ENCODE measurements around the gene SHROOM3. TPM values are rescaled to one million over a fixed set of nuclear protein-coding genes. Genes with fewer than 3 reads are reported as not detected.

Gene SHROOM3
- total RNA-seq, 2 donors from 2014 or later: 56.7 to 96.0 TPM

GRCh38 chr4:76543378-76543777 lies 108.3 kb downstream of the SHROOM3 start:
- intact Hi-C loops (cut with DNase I): no loop called here
- Histone ChIP-seq H3K4me1 (peaks cover 20% of the 10 kb centered on the region), H3K36me3 (replicated peaks in 1 of 2; ENCODE audit: insufficient read depth in 1 of 2, low read depth in 2 of 2) (no peaks in the 10 kb centered on the region), H3K4me3 (no peak overlapping the region), H3K27ac (no peak overlapping the region), H3K27me3 (no peaks in the 10 kb centered on the region), H3K9me3 (no peaks in the 10 kb centered on the region)
- TF ChIP-seq CTCF (IDR thresholded peaks at IDR 0.05) (no peak), POLR2A (IDR thresholded peaks at IDR 0.05) (no peak)
- no peak for ATAC-seq
- no peak for DNase-seq
- WGBS, 2 donors: 84 to 86% methylated on average over 5 of the region's 5 CpGs

GRCh38 chr4:76544725-76545124 lies 109.7 kb downstream of the SHROOM3 start:
- no peak overlapping the region for H3K27ac ChIP-seq
- TF ChIP-seq POLR2A (IDR thresholded peaks at IDR 0.05): no peak
- no peak for TF ChIP-seq CTCF (IDR thresholded peaks at IDR 0.05)
- H3K36me3 ChIP-seq (replicated peaks in 1 of 2; ENCODE audit: insufficient read depth in 1 of 2, low read depth in 2 of 2): no peaks in the 10 kb centered on the region
- DNase-seq: no peak
- 93 to 94% methylated on average over 2 of the region's 2 CpGs for WGBS, 2 donors
- H3K4me1 ChIP-seq: peaks cover 21% of the 10 kb centered on the region
- no peaks in the 10 kb centered on the region for H3K27me3 ChIP-seq
- H3K9me3 ChIP-seq: no peaks in the 10 kb centered on the region
- intact Hi-C loops (cut with DNase I): no loop called here
- no peak overlapping the region for H3K4me3 ChIP-seq
- ATAC-seq: no peak

GRCh38 chr4:76545226-76545884 lies 110.3 kb downstream of the SHROOM3 start:
- Histone ChIP-seq H3K27me3 (no peaks in the 10 kb centered on the region), H3K4me1 (peaks cover 18% of the 10 kb centered on the region), H3K36me3 (replicated peaks in 1 of 2; ENCODE audit: insufficient read depth in 1 of 2, low read depth in 2 of 2) (no peaks in the 10 kb centered on the region), H3K4me3 (no peak overlapping the region), H3K9me3 (no peaks in the 10 kb centered on the region), H3K27ac (no peak overlapping the region)
- intact Hi-C loops (cut with DNase I): no loop called here
- DNase-seq (no peak), ATAC-seq (no peak)
- TF ChIP-seq CTCF (IDR thresholded peaks at IDR 0.05) (no peak), POLR2A (IDR thresholded peaks at IDR 0.05) (no peak)
- WGBS, 2 donors: 74 to 83% methylated on average over 6 of the region's 6 CpGs

- DNase-seq (no peak), ATAC-seq (no peak)
- Histone ChIP-seq H3K4me3 (no peak overlapping the region), H3K27me3 (no peaks in the 10 kb centered on the region), H3K4me1 (peaks cover 18% of the 10 kb centered on the region), H3K36me3 (replicated peaks in 1 of 2; ENCODE audit: insufficient read depth in 1 of 2, low read depth in 2 of 2) (no peaks in the 10 kb centered on the region), H3K27ac (peak overlapping the region in 3 of 4 donors; percentile 21 to 58 (median 55)), H3K9me3 (no peaks in the 10 kb centered on the region)
- WGBS, 2 donors: 65 to 72% methylated on average over 4 of the region's 4 CpGs
- no peak for TF ChIP-seq POLR2A (IDR thresholded peaks at IDR 0.05)
- no peak for TF ChIP-seq CTCF (IDR thresholded peaks at IDR 0.05)
- intact Hi-C loops (cut with DNase I): no loop called here
Measured at GRCh38 chr4:76546327-76546726, 111.3 kb downstream of the SHROOM3 start.

Data from body of pancreas (tissue), 4 donors.